HFFc6 (cell line): ENCODE data around the gene BRI3. TPM values are rescaled to one million over a fixed set of nuclear protein-coding genes. Genes with fewer than 3 reads are reported as not detected.

Experiments
- DNase-seq: peaks from one replicate; pipeline ENCODE4 v3.0.0-alpha.2; 2018
- H3K27ac Mint-ChIP-seq: 2 replicates; pipeline ENCODE4 v1.8.0; 2020; ENCODE audit warnings: mild to moderate bottlenecking, mixed read lengths
- H3K27me3 Mint-ChIP-seq: 2 replicates; pipeline ENCODE4 v1.8.0; 2021; ENCODE audit warnings: mild to moderate bottlenecking, moderate library complexity, mixed read lengths; ENCODE audit not compliant: insufficient read depth
- H3K36me3 Mint-ChIP-seq: 2 replicates; pipeline ENCODE4 v1.8.0; 2021; ENCODE audit warnings: low read depth, mixed read lengths
- H3K4me1 Mint-ChIP-seq: 2 replicates; pipeline ENCODE4 v1.8.0; 2020; ENCODE audit warnings: low read depth, mixed read lengths
- H3K4me3 Mint-ChIP-seq: 2 replicates; pipeline ENCODE4 v1.8.0; 2020; ENCODE audit warnings: mild to moderate bottlenecking, moderate library complexity, mixed read lengths
- H3K9me3 Mint-ChIP-seq: 2 replicates; pipeline ENCODE4 v1.8.0; 2020; ENCODE audit warnings: mild to moderate bottlenecking, mixed read lengths
- total RNA-seq, 6 experiments: library from RNA; stranded (reverse); fragmentation: NEBNext Ultra II Directional; extraction: Animal tissue kit (Norgen Biotek cat#: 25700); gene quantifications; 2 replicates in 1 of 6; 3 replicates in 5 of 6; pipeline ENCODE4 v1.2.3, GENCODE V29; 2021
- TF ChIP-seq, protein P1 (sequence below): fragments of 200-600 bp; sonication (generic); IDR thresholded peaks from 2 replicates; pipeline ENCODE4 v1.5.0; 2021; ENCODE audit warnings: antibody characterized with exemption, mild to moderate bottlenecking

The BRI3 gene
- total RNA-seq, 6 experiments from 2014 or later: 288 to 304 (median 295) TPM

DNA sequence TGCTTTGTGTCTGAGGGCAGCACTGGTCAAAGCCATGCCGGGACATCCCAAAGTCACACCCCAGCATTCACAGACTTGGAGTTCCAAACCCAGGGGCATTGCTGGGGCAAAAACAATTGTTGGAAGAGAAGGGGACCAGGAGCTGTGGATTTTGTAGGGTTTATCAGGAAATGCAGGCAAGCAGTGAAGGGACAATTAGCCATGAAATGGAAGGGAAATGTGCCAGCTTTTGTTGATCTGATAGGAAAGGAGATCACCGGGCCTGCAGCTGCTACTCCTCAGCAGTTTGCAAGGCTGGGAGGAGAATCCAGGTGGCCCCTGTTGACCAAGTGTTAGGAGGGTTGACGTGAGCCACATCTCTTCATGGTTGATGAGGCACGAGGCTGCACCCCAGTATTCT, 2.5 kb upstream of the BRI3 start:
- Mint-ChIP-seq H3K4me1 (peaks cover 39% of the 10 kb centered on the region), H3K36me3 (peaks cover 13% of the 10 kb centered on the region), H3K9me3 (no peaks in the 10 kb centered on the region), H3K4me3 (no peak overlapping the region), H3K27me3 (peaks cover 7% of the 10 kb centered on the region), H3K27ac (no peak overlapping the region)
- no peak for DNase-seq
- TF ChIP-seq, protein P1, sequence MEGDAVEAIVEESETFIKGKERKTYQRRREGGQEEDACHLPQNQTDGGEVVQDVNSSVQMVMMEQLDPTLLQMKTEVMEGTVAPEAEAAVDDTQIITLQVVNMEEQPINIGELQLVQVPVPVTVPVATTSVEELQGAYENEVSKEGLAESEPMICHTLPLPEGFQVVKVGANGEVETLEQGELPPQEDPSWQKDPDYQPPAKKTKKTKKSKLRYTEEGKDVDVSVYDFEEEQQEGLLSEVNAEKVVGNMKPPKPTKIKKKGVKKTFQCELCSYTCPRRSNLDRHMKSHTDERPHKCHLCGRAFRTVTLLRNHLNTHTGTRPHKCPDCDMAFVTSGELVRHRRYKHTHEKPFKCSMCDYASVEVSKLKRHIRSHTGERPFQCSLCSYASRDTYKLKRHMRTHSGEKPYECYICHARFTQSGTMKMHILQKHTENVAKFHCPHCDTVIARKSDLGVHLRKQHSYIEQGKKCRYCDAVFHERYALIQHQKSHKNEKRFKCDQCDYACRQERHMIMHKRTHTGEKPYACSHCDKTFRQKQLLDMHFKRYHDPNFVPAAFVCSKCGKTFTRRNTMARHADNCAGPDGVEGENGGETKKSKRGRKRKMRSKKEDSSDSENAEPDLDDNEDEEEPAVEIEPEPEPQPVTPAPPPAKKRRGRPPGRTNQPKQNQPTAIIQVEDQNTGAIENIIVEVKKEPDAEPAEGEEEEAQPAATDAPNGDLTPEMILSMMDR: no peak

DNA sequence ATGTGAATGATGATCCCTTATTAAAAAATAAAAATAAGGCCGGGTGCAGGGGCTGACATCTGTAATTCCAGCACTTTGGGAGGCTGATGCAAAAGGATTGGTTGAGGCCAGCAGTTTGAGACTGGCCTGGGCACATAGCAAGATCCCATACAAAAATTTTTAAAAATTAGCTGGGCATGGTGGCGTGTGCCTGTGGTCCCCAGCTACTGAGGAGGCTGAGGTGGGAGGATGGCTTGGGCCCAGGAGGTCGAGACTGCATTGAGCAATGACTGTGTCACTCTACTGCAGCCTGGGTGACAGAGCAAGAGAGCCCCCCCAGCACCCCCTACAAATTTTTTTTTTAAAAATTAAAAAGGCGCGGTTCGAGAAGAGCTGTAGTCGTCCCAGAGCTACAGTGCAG, 1.2 kb upstream of the BRI3 start:
- H3K27me3 Mint-ChIP-seq: peaks cover 14% of the 10 kb centered on the region
- H3K27ac Mint-ChIP-seq: no peak overlapping the region; the same call in 1 of the 2 replicates
- no peaks in the 10 kb centered on the region for H3K9me3 Mint-ChIP-seq
- peaks cover 23% of the 10 kb centered on the region for H3K36me3 Mint-ChIP-seq
- TF ChIP-seq, protein P1: no peak
- peak overlapping the region; percentile 79 for H3K4me3 Mint-ChIP-seq
- H3K4me1 Mint-ChIP-seq: peaks cover 52% of the 10 kb centered on the region
- DNase-seq: no peak

- Mint-ChIP-seq H3K9me3 (no peaks in the 10 kb centered on the region), H3K4me1 (peaks cover 56% of the 10 kb centered on the region), H3K4me3 (peak overlapping the region; percentile 96), H3K36me3 (peaks cover 30% of the 10 kb centered on the region), H3K27ac (peak overlapping the region; percentile 99), H3K27me3 (peaks cover 16% of the 10 kb centered on the region)
- no peak for DNase-seq
- TF ChIP-seq, protein P1: no peak
Observed at GRCh38 chr7:98281757-98282606, 496 bp downstream of the BRI3 start.

DNA sequence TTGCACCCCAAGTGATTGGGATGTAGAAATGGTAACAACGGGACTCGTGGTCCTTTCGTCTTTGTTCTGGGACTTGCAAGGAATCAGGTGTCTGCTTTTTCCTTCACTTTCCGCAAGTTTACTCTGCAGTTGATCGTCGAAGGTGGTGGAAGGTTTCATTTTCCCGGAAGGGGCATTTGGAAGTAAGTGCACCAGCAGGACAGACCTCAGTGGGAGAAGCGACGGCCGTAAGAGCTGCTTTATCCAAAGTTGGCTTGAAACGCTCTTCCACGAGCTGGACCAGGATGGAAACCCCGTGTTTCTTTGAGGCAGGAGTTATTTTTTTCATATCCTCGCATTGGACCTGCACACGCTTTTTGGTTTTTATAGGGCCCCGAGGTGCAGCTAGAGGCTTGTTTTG, 1.2 kb downstream of the BRI3 start:
- TF ChIP-seq, protein P1: no peak
- H3K4me1 Mint-ChIP-seq: peaks cover 56% of the 10 kb centered on the region
- no peak for DNase-seq
- H3K27ac Mint-ChIP-seq: peak overlapping the region; percentile 99
- peak overlapping the region; percentile 96 for H3K4me3 Mint-ChIP-seq
- no peaks in the 10 kb centered on the region for H3K9me3 Mint-ChIP-seq
- peaks cover 30% of the 10 kb centered on the region for H3K36me3 Mint-ChIP-seq
- peaks cover 16% of the 10 kb centered on the region for H3K27me3 Mint-ChIP-seq

DNA sequence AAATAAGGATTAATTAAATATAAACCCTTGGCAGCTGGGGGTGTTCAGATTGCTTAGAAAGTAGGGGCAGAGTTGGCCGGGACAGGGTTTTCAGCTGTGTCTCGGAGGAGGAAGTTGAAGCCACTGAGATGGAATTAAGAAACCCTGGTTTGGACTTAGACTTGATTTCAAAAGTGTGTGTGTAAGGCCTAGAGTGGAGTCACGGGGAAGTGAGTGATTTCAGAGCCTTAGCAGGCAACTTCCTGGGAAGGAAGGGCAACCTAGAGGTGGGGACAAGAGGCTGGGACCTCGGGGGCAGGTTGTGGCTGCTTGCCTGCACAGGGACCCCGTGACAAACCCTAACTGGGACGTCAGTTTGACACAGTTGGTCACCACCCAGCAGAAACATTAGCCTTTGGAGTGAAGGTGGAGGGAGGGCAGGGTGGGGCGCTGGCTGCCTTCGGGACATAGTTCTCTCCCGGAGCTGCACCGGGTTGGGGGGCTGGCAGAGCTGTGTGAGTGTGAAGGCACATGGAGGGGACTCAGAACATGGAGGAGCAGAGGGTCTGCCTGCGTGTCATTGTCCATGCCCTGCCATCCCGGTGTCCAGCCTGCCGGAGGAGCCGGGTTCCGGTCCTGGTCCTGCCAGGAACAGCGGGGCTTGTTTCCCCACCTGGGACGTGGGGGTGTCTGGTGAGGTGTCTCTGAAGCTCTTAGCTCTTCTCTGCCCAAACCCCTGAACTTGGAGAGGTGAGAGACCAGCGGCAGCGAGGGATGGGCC, 1.8 kb downstream of the BRI3 start:
- Mint-ChIP-seq H3K4me3 (peak overlapping the region; percentile 96), H3K4me1 (peaks cover 56% of the 10 kb centered on the region), H3K27ac (peak overlapping the region; percentile 99), H3K27me3 (peaks cover 16% of the 10 kb centered on the region), H3K9me3 (no peaks in the 10 kb centered on the region), H3K36me3 (peaks cover 30% of the 10 kb centered on the region)
- DNase-seq: peak; percentile 60
- TF ChIP-seq, protein P1: no peak
